ENCODE results near the gene NRF1. TPM values are rescaled to one million over a fixed set of nuclear protein-coding genes. Genes with fewer than 3 reads are reported as not detected.

The NRF1 gene
- total RNA-seq, 1 donor from 2014 or later, result 18.1 TPM

- TF ChIP-seq, protein P1, sequence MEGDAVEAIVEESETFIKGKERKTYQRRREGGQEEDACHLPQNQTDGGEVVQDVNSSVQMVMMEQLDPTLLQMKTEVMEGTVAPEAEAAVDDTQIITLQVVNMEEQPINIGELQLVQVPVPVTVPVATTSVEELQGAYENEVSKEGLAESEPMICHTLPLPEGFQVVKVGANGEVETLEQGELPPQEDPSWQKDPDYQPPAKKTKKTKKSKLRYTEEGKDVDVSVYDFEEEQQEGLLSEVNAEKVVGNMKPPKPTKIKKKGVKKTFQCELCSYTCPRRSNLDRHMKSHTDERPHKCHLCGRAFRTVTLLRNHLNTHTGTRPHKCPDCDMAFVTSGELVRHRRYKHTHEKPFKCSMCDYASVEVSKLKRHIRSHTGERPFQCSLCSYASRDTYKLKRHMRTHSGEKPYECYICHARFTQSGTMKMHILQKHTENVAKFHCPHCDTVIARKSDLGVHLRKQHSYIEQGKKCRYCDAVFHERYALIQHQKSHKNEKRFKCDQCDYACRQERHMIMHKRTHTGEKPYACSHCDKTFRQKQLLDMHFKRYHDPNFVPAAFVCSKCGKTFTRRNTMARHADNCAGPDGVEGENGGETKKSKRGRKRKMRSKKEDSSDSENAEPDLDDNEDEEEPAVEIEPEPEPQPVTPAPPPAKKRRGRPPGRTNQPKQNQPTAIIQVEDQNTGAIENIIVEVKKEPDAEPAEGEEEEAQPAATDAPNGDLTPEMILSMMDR (IDR thresholded peaks at IDR 0.05; ENCODE audit: unreplicated experiment), result no peak
- Mint-ChIP-seq H3K4me3 (ENCODE audit: unreplicated experiment) (peak overlapping the region; percentile 57), H3K27ac (ENCODE audit: unreplicated experiment) (no peak overlapping the region), H3K36me3 (ENCODE audit: low read depth, unreplicated experiment) (no peaks in the 10 kb centered on the region), H3K27me3 (ENCODE audit: unreplicated experiment) (peaks cover 37% of the 10 kb centered on the region), H3K4me1 (ENCODE audit: unreplicated experiment) (peaks cover 9% of the 10 kb centered on the region), H3K9me3 (ENCODE audit: unreplicated experiment) (no peaks in the 10 kb centered on the region)
- DNase-seq (ENCODE audit: low spot score), result no peak
Observed at GRCh38 chr7:129782818-129783583, 171.5 kb downstream of the NRF1 start.

GRCh38 chr7:129783584-129783919 is 172.0 kb downstream of the NRF1 start:
- Mint-ChIP-seq H3K4me1 (ENCODE audit: unreplicated experiment) (peaks cover 9% of the 10 kb centered on the region), H3K4me3 (ENCODE audit: unreplicated experiment) (no peak overlapping the region)

GRCh38 chr7:129784437-129784782 is 172.9 kb downstream of the NRF1 start:
- no peak overlapping the region for H3K27ac Mint-ChIP-seq (ENCODE audit: unreplicated experiment)
- no peak overlapping the region for H3K4me3 Mint-ChIP-seq (ENCODE audit: unreplicated experiment)
- DNase-seq (ENCODE audit: low spot score), result no peak
- TF ChIP-seq, protein P1 (IDR thresholded peaks at IDR 0.05; ENCODE audit: unreplicated experiment), result no peak
- peaks cover 9% of the 10 kb centered on the region for H3K4me1 Mint-ChIP-seq (ENCODE audit: unreplicated experiment)
- peaks cover 32% of the 10 kb centered on the region for H3K27me3 Mint-ChIP-seq (ENCODE audit: unreplicated experiment)
- H3K9me3 Mint-ChIP-seq (ENCODE audit: unreplicated experiment), result no peaks in the 10 kb centered on the region
- H3K36me3 Mint-ChIP-seq (ENCODE audit: low read depth, unreplicated experiment), result peaks cover 1% of the 10 kb centered on the region

More at GRCh38 chr7:129783584-129783919, 172.0 kb downstream of the NRF1 start:
- DNase-seq (ENCODE audit: low spot score), result no peak
- Mint-ChIP-seq H3K9me3 (ENCODE audit: unreplicated experiment) (no peaks in the 10 kb centered on the region), H3K27me3 (ENCODE audit: unreplicated experiment) (peaks cover 32% of the 10 kb centered on the region), H3K27ac (ENCODE audit: unreplicated experiment) (no peak overlapping the region), H3K36me3 (ENCODE audit: low read depth, unreplicated experiment) (no peaks in the 10 kb centered on the region)
- TF ChIP-seq, protein P1 (IDR thresholded peaks at IDR 0.05; ENCODE audit: unreplicated experiment), result no peak

DNA sequence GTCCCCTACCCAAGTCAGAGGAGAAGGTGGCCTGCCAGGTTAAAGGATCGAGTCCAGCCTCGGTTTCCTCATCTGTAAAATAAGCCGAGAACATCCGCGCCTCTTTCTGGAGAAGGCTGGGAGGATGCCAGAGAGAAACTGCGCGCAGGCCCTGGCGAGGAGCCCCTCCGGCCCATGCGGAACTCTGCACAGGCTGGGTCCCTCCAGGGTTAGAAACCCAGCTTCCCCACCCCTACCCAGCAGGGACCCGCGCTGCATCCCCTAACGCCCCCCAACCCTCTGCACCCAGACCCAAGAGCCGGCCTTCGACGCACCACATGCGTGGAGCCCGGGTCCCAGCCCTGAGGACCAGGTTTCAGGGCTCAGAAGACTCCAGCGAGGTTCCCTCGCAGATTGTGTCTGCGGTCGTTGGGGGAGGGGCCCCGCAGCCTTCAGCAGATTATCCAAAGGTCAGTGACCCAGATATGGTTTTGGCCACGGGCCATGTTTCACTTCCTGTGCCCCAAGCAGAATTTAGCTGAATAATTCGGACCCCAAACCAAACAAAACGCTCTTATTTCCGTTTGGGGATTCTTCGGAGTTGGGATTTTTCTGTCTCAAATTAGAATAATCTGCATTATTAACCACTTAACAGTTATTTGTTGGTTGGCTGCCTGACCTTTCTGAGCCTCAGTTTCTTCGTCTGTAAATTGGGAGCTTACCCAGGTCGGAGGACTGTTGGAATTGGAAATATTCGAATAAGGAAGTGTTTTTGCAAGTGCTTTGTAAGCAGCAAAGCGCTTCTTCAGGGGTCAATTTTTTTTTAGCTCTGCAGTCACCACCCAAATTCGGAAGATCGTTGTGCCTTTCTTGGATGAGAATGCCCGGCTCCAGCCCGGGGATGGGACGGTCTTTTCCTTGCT is 173.5 kb downstream of the NRF1 start:
- DNase-seq (ENCODE audit: low spot score), result no peak
- TF ChIP-seq, protein P1 (IDR thresholded peaks at IDR 0.05; ENCODE audit: unreplicated experiment), result no peak
- peaks cover 32% of the 10 kb centered on the region for H3K27me3 Mint-ChIP-seq (ENCODE audit: unreplicated experiment)
- peak overlapping the region; percentile 63 for H3K4me3 Mint-ChIP-seq (ENCODE audit: unreplicated experiment)
- no peak overlapping the region for H3K27ac Mint-ChIP-seq (ENCODE audit: unreplicated experiment)
- peaks cover 9% of the 10 kb centered on the region for H3K4me1 Mint-ChIP-seq (ENCODE audit: unreplicated experiment)
- H3K9me3 Mint-ChIP-seq (ENCODE audit: unreplicated experiment), result no peaks in the 10 kb centered on the region
- peaks cover 3% of the 10 kb centered on the region for H3K36me3 Mint-ChIP-seq (ENCODE audit: low read depth, unreplicated experiment)
